SKM-1 treated with dmso at 0.1 percent for 144 hours (cell line): ENCODE measurements around the gene UGCG.
"Not testable (repeated sequence)": the region's sequence is repeated elsewhere in the genome, so short reads cannot be mapped to it uniquely, and the experiment has no call there.

Source experiments
- DNase-seq: peaks from one replicate; lab custom pipeline; 2025; ENCODE audit not compliant: unreplicated experiment; lab: John Stamatoyannopoulos, UW

Gene UGCG

GRCh38 chr9:111917201-111917600 is 20.6 kb downstream of the UGCG start:
- no peak for DNase-seq

- no peak for DNase-seq
Measured at GRCh38 chr9:111917980-111918379, 21.4 kb downstream of the UGCG start.

DNA sequence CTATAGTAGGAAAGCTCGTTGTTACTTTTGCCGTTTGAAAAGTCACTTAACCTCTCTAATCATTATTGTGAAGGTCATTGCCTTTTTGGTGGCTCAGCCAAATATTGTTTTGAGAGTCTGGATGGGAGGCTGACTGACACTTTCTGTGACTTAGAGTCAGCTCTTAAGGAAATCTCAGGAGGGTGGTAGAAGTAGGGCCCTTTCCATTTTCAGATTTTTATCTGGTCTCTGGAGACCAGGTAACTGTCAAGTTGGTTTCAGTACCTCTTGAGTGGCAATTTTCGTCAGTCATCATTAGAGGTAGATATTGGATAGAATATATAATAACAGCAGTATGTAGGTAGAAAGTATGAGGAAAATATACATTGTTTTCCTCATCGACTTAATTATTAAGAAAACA is 23.3 kb downstream of the UGCG start:
- DNase-seq, result no peak

DNA sequence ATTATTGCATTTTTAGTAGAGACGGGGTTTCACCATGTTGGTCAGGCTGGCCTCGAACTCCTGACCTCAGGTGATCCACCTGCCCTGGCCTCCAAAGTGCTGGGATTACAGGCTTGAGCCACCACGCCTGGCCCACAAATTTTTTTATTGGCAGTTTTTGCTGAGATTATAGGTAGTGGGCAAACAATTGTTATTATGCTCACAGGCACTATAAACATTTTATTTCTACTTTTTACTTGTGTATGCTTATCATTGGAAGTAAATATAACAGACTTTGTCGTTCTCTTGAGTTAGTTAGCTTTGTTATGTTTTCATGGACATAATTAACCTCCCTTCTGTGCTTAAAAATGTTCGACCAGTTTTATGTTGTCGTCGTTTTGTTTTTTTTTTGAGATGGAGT is 23.9 kb downstream of the UGCG start:
- DNase-seq, result no peak

GRCh38 chr9:111922324-111923013 is 25.9 kb downstream of the UGCG start:
- no peak for DNase-seq

- DNase-seq, result no peak
Measured at GRCh38 chr9:111924281-111924680, 27.7 kb downstream of the UGCG start.

DNA sequence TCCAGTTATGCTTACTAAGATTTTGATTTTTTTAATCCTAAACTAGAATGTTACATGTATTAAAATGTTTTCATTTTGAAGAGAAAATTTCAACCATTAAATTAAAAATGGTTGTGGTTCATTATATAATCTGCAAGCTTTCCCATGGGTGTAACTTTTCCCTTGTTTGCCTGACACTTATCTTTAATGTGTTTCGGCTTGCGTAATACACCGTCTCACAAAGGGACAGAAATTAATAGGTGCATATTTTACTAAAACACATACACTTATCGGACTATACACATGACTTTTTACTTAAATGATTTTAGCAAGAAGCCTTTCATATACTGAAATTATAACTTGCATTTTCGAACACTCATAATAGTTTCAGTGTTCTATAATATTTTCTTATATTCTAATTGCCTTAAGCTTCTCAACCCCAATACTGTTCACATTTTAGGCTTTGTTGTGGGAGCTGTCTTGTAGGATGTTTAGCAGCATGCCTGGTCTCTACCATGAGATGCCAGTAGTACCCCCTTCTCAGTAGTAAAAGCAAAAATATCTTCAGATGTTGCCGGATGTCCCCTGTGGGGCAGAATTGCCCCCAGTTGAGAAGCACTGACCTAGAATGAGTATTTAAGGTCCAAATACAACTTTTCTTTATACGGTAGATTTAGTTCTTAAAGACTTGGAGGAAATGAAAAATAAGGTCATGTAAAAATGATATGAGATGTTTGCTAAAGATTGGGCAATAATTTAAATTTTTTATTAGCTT is 28.6 kb downstream of the UGCG start:
- DNase-seq, result no peak

DNA sequence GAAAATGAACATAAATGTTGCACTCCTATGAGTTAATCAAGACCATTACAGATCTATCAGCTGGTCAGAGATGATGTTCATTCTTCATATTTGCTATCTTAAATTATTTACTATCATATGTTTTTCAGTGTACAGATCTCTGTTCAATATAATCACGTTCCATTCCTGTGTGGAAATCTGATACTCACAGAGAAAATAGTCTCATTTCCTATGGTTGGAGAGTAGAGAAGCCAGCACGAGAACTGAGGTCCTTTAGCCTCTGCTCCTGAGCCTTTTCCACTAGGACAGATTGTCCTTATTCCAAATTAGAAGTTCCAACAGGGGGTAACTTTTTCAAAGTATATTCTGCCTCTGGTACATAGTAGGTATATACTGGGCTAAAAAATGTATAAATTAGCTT is 29.2 kb downstream of the UGCG start:
- DNase-seq, result no peak

GRCh38 chr9:111926421-111926875 is 29.8 kb downstream of the UGCG start:
- no peak for DNase-seq

DNA sequence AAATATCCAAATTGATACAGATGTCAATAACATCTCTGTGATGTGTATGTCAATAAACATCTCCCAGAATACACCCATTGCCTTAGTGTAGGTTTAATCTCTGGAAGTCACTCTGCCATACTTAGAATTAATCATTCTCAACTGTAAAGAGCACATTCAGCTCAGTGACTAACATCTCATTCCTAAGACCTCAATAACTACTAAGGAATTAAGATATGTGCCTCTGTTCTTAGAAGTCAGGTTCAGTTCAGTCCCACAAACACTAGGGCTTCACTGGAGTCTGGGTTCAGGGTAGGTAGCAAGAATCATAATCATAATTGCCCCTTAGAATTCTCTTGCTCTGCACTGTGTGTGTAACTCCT is 31.7 kb downstream of the UGCG start:
- no peak for DNase-seq

DNA sequence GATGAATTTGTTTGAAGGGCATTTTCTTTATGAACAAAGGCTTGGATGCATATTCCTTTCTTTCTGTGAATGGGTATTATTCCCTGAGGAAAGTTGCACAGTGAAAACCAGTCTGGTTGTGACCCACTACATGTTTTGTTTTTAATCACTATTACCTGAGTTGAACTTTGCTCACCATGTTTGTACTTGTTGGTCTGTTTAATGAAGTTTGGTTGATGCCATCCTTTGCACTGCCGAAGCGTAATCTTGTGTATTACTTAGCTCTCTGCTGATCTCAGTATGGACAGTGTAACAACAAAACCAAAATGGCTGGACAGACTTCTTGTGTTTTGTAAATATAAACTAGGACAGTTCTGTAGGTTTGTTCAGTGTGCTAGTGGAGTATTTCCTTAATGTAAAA is 38.1 kb downstream of the UGCG start:
- no peak for DNase-seq

DNA sequence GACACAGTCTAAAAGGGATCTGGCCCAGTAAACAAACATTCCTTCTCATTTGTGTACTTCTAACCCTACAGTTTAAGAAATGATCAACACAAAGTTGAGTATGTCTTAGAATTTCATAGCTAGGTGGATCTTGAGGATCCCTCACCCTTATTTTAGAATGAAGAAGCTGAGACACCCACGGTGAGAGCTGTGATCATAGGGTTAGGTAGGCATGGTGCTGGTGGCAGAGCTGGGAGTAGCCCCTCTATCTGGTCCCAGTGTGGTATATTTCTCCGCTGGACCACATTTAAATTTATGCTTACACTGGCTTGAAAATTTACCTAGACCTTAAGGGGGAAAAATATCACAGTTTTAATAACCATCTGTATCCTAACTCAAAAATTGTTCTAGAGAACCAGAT is 39.8 kb downstream of the UGCG start:
- no peak for DNase-seq

GRCh38 chr9:111937301-111937700 is 40.7 kb downstream of the UGCG start:
- DNase-seq, result no peak

- no peak for DNase-seq
Measured at GRCh38 chr9:111937781-111938426, 41.3 kb downstream of the UGCG start.

DNA sequence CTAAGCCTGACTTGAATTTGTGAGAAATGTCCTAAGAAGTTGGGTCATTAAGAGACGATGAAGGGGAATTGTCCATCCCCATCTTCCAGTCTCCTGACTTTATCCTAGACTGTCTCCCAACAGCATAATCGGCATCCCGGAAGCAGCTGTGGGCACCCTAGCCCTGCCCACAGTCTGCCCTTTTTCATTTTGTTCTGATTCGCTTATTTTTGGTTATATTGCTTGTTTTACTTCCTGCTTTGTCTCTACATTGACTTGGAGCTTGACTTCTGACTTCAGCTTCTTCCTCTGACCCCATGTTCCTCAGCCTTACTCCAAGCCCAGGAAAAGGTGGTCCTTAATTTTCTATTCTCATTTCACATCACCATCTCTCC is 41.8 kb downstream of the UGCG start:
- no peak for DNase-seq

GRCh38 chr9:111939322-111939721 is 42.7 kb downstream of the UGCG start:
- DNase-seq, result no peak

DNA sequence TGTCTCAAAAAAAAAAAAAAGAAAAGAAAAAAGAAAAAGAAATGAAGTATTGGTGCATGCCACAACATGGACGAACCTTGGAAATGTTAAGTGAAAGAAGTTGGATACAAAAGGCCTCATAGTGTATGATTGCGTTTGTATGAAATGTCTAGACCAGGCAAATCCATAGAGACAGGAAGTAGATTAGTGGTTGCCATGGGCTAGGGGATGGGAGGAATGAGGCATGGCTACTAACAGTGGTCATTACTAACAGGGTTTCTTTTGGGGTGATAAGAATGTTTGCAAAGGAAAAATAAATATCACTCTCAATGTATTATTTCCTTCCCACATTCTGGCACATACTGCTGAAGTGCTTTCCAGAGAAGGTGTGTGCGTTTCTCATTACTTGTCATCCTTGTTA is 44.1 kb downstream of the UGCG start:
- no peak for DNase-seq

- DNase-seq, result no peak
Measured at GRCh38 chr9:111943200-111943599, 46.6 kb downstream of the UGCG start.

DNA sequence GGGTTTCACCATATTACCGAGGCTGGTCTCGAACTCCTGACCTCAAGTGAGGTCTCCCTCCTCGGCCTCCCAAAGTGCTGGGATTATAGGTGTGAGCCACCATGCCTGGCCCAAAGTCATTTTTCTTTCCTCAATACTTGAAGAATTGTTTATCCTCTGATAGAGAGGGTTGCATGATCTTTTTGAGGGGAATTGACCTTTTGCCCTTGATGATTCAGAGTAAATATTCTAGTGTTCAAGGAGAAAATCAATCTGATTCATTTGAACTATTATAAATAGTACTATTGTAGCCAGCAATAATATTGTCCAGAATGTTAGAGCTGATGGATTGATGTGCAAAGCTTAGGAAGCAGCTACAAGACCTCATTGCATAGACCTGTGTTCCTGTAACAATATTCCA is 47.1 kb downstream of the UGCG start:
- no peak for DNase-seq

DNA sequence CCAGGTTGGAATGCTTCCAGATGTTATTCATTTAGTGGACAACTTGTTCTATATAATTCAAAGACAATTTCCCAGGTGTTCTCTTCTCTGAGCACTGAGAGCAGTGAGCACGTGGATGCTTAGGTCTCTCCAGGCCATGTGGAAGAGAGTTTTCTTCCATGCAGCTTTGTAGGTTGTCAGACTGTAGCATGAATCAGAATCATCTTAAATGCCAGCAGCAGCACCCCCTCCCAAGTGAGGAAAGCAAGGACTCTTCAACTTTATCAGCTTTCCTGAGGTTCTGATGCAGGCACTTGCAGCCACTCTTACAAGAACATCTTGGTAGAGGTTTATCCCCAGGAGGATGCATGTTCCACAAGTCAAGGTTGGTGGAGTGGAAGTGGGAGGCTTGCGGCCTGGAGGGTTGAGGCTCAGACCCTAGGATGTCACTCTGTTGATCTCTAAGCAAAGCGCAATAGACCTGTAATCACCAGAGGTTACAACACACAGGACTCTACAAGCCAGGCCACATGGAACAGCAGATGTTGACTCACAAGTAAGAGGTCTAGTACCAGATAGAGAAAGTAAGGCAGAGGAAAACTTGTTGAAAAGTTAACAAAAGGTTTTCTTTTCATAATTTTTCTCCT is 47.7 kb downstream of the UGCG start:
- DNase-seq, result no peak

- DNase-seq, result no peak
Measured at GRCh38 chr9:111945216-111945615, 48.6 kb downstream of the UGCG start.

DNA sequence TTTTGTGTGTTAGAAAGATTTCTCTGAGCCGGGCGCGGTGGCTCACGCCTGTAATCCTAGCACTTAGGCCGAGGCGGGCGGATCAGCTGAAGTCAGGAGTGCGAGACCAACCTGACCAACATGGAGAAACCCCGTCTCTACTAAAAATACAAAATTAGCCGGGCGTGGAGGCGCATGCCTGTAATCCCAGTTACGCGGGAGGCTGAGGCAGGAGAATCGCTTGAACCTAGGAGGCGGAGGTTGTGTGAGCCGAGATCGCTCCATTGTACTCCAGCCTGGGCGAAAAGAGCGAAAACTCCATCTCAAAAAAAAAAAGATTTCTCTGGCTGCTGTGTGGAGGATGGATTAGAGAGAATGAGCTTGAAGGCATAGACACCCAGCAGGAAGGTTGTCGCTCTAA is 51.5 kb downstream of the UGCG start:
- not testable (repeated sequence) for DNase-seq
